SU-DHL-6 (cell line): ENCODE data around the gene VASP.

Experiments used
- H2AFZ ChIP-seq: fragments of 200-600 bp; sonication (generic); 2 replicates; pipeline ENCODE4 v1.6.1; 2014; ENCODE audit warnings: low read depth, mild to moderate bottlenecking, moderate library complexity, mixed read lengths, antibody characterized with exemption, low read length; ENCODE audit not compliant: severe bottlenecking
- H3F3A ChIP-seq: fragments of 200-600 bp; shearing (Covaris generic); 2 replicates; pipeline ENCODE4 v1.6.0; 2016; ENCODE audit warnings: antibody characterized with exemption, mild to moderate bottlenecking; ENCODE audit not compliant: insufficient read depth
- H3K27ac ChIP-seq: fragments of 200-600 bp; sonication (generic); 2 replicates; pipeline ENCODE4 v1.5.1; 2016; ENCODE audit warnings: low read depth, mild to moderate bottlenecking, low read length, moderate library complexity, mixed read lengths
- H3K27me3 ChIP-seq: fragments of 200-600 bp; sonication (generic), shearing (Covaris generic); 2 replicates; pipeline ENCODE4 v1.6.0; 2014; ENCODE audit warnings: mild to moderate bottlenecking, low read length
- H3K36me3 ChIP-seq: fragments of 200-600 bp; sonication (generic); 2 replicates; pipeline ENCODE4 v1.6.1; 2014; ENCODE audit warnings: mild to moderate bottlenecking, low read length, mixed read lengths
- H3K4me2 ChIP-seq: fragments of 300-600, 200-600 bp; shearing (Covaris generic), sonication (generic); 2 replicates; pipeline ENCODE4 v1.6.0; 2014; ENCODE audit warnings: low read length, low read depth, mild to moderate bottlenecking; ENCODE audit not compliant: poor library complexity, severe bottlenecking
- H3K4me3 ChIP-seq: fragments of 200-600 bp; sonication (generic); 2 replicates; pipeline ENCODE4 v1.5.1; 2014; ENCODE audit warnings: antibody characterized with exemption, low read length, mild to moderate bottlenecking, mixed read lengths; ENCODE audit not compliant: insufficient read depth, poor library complexity, severe bottlenecking
- H3K79me2 ChIP-seq: fragments of 200-600 bp; sonication (generic); 2 replicates; pipeline ENCODE4 v1.6.1; 2014; ENCODE audit warnings: mild to moderate bottlenecking, low read length, moderate library complexity; ENCODE audit not compliant: insufficient read depth
- H3K9ac ChIP-seq: fragments of 200-600 bp; sonication (generic); 2 replicates; pipeline ENCODE4 v1.7.0; 2014; ENCODE audit warnings: mild to moderate bottlenecking, low read length
- H3K9me2 ChIP-seq: fragments of 200-600 bp; sonication (generic); replicated peaks from 2 replicates; pipeline ENCODE4 v1.6.1; 2014; ENCODE audit warnings: low read length; ENCODE audit not compliant: insufficient read depth
- H3K9me3 ChIP-seq: fragments of 200-600 bp; sonication (generic); 2 replicates; pipeline ENCODE4 v1.6.1; 2014; ENCODE audit warnings: low read length, mixed read lengths; ENCODE audit not compliant: insufficient read depth
- H4K20me1 ChIP-seq: fragments of 200-600 bp; sonication (generic); 2 replicates; pipeline ENCODE4 v1.6.1; 2014; ENCODE audit warnings: low read depth, mild to moderate bottlenecking, antibody characterized with exemption, low read length, moderate library complexity, mixed read lengths
- CTCF ChIP-seq: fragments of 200-600 bp; sonication (generic); IDR thresholded peaks from one replicate; pipeline ENCODE4 v1.5.1; 2017; ENCODE audit warnings: antibody characterized with exemption, mild to moderate bottlenecking, low read length, moderate library complexity; ENCODE audit not compliant: insufficient read depth, poor library complexity, severe bottlenecking
- EZH2phosphoT487 ChIP-seq: fragments of 200-600 bp; sonication (generic), shearing (Covaris generic); conservative IDR thresholded peaks from 2 replicates; pipeline ENCODE4 v1.6.1; 2018; ENCODE audit warnings: mild to moderate bottlenecking, antibody characterized with exemption, low read length, moderate library complexity, mixed read lengths

VASP gene

GRCh38 chr19:45467115-45467455 is 40.2 kb upstream of the VASP start:
- TF ChIP-seq EZH2phosphoT487: no peak
- no peak for TF ChIP-seq CTCF
- Histone ChIP-seq H3F3A (0 out of 2 replicates have a peak, but pooled peaks cover 3% of the 10 kb centered on the region), H3K27ac (no peak overlapping the region), H2AFZ (peak overlapping the region; percentile 86), H3K36me3 (no peaks in the 10 kb centered on the region), H3K9ac (peak overlapping the region; percentile 49), H3K9me3 (no peaks in the 10 kb centered on the region), H4K20me1 (no peaks in the 10 kb centered on the region), H3K4me2 (peak overlapping the region; percentile 81), H3K9me2 (no peaks in the 10 kb centered on the region), H3K4me3 (peak overlapping the region; percentile 59), H3K27me3 (no peaks in the 10 kb centered on the region), H3K79me2 (no peaks in the 10 kb centered on the region)

- peak within 1 kb of the TSS; percentile 59 for H3K9ac ChIP-seq
- TF ChIP-seq CTCF (no peak), EZH2phosphoT487 (no peak)
- H3K9me2 ChIP-seq: no peaks in the 10 kb centered on the region
- H3F3A ChIP-seq: 0 out of 2 replicates have a peak, but pooled peaks cover 3% of the 10 kb centered on the region
- H3K36me3 ChIP-seq: no peaks in the 10 kb centered on the region
- no peaks in the 10 kb centered on the region for H3K79me2 ChIP-seq
- H3K4me2 ChIP-seq: peak within 1 kb of the TSS; percentile 81
- H3K27me3 ChIP-seq: no peaks in the 10 kb centered on the region
- H2AFZ ChIP-seq: peak within 1 kb of the TSS; percentile 86
- H4K20me1 ChIP-seq: no peaks in the 10 kb centered on the region
- H3K27ac ChIP-seq: peak within 1 kb of the TSS; percentile 27; the same call in 1 of the 2 replicates
- H3K9me3 ChIP-seq: no peaks in the 10 kb centered on the region
- peak within 1 kb of the TSS; percentile 59 for H3K4me3 ChIP-seq
These were observed 39.7 kb upstream of the VASP start, which contains the start of gene FOSB for GRCh38 chr19:45467456-45468158. Gene FOSB (plus strand): TSS chr19:45467996. CDS start chr19:45468587, 591 bp downstream.

- Histone ChIP-seq H3K27ac (0 out of 2 replicates have a peak overlapping the region, but pooled peaks have one; percentile 27), H4K20me1 (no peaks in the 10 kb centered on the region), H3K79me2 (no peaks in the 10 kb centered on the region), H3K27me3 (no peaks in the 10 kb centered on the region), H3K4me3 (peak overlapping the region; percentile 59), H3K4me2 (peak overlapping the region; percentile 81), H3K9me3 (no peaks in the 10 kb centered on the region), H3K9ac (peak overlapping the region; percentile 59), H3K9me2 (no peaks in the 10 kb centered on the region), H3F3A (0 out of 2 replicates have a peak, but pooled peaks cover 3% of the 10 kb centered on the region), H2AFZ (peak overlapping the region; percentile 73), H3K36me3 (no peaks in the 10 kb centered on the region)
- no peak for TF ChIP-seq EZH2phosphoT487
- TF ChIP-seq CTCF: no peak
These were observed 39.1 kb upstream of the VASP start for GRCh38 chr19:45468159-45468651.
